ENCODE results near the gene CENPP.

GRCh38 chr9:92290785-92291429, 34.8 kb upstream of the CENPP start:
- TF ChIP-seq POLR2A (IDR thresholded peaks at IDR 0.05): no peak
- no peak for TF ChIP-seq CTCF (IDR thresholded peaks at IDR 0.05)

Data from thyroid gland (tissue), 4 donors.